ENCODE results near the gene PTH2R. TPM values are rescaled to one million over a fixed set of nuclear protein-coding genes. Genes with fewer than 3 reads are reported as not detected.

The PTH2R gene
- total and polyA plus RNA-seq, 4 donors: 0.01 to 1.5 (median 0.08) TPM; not detected in 1

- Histone ChIP-seq H3K4me1 (ENCODE audit: control insufficient read depth in 4 of 4, insufficient read depth in 4 of 4, low read length in 3 of 4) (peaks cover 2 to 16% (median 10%) of the 10 kb centered on the region in 4 donors), H3K4me3 (ENCODE audit: low read depth in 1 of 3, low read length in 3 of 3) (no peak overlapping the region), H3K9ac (ENCODE audit: low read depth in 1 of 2, low read length in 2 of 2) (no peak overlapping the region), H3K9me3 (ENCODE audit: control insufficient read depth in 4 of 4, low read length in 3 of 4) (peaks cover 0 to 2% (median 0%) of the 10 kb centered on the region in 4 donors), H3K36me3 (ENCODE audit: control insufficient read depth in 4 of 4, insufficient read depth in 3 of 4, low read depth in 1 of 4, low read length in 3 of 4) (no peaks in the 10 kb centered on the region), H3K27me3 (ENCODE audit: control insufficient read depth in 4 of 4, insufficient read depth in 4 of 4, low read length in 3 of 4) (no peaks in the 10 kb centered on the region), H3K27ac (ENCODE audit: low read depth in 1 of 2, low read length in 2 of 2) (peak overlapping the region; percentile 62 to 77)
- 68% methylated on average over 8 of the region's 8 CpGs for WGBS
- no peak for DNase-seq (ENCODE audit: low spot score)
- TF ChIP-seq EGR1 (IDR thresholded peaks at IDR 0.05; ENCODE audit: low read depth in 2 of 2): no peak
- TF ChIP-seq YY1 (IDR thresholded peaks at IDR 0.05): no peak
- TF ChIP-seq, protein P1, sequence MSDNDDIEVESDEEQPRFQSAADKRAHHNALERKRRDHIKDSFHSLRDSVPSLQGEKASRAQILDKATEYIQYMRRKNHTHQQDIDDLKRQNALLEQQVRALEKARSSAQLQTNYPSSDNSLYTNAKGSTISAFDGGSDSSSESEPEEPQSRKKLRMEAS (IDR thresholded peaks at IDR 0.05): no peak
- TF ChIP-seq, protein P2, sequence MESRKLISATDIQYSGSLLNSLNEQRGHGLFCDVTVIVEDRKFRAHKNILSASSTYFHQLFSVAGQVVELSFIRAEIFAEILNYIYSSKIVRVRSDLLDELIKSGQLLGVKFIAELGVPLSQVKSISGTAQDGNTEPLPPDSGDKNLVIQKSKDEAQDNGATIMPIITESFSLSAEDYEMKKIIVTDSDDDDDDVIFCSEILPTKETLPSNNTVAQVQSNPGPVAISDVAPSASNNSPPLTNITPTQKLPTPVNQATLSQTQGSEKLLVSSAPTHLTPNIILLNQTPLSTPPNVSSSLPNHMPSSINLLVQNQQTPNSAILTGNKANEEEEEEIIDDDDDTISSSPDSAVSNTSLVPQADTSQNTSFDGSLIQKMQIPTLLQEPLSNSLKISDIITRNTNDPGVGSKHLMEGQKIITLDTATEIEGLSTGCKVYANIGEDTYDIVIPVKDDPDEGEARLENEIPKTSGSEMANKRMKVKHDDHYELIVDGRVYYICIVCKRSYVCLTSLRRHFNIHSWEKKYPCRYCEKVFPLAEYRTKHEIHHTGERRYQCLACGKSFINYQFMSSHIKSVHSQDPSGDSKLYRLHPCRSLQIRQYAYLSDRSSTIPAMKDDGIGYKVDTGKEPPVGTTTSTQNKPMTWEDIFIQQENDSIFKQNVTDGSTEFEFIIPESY (IDR thresholded peaks at IDR 0.05): no peak
These were observed 35.5 kb upstream of the PTH2R start for GRCh38 chr2:208370881-208371633.

- WGBS: 89% methylated on average over 1 of the region's 1 CpG
- H3K9ac ChIP-seq (ENCODE audit: low read depth in 1 of 2, low read length in 2 of 2): no peak overlapping the region
- H3K4me3 ChIP-seq (ENCODE audit: low read depth in 1 of 3, low read length in 3 of 3): no peak overlapping the region
- TF ChIP-seq ATF3 (IDR thresholded peaks at IDR 0.05) (no peak), HNF4A (conservative IDR thresholded peaks at IDR 0.05) (no peak), RXRA (IDR thresholded peaks at IDR 0.05) (no peak), SP1 (IDR thresholded peaks at IDR 0.05) (no peak), CTCF (IDR thresholded peaks at IDR 0.05; ENCODE audit: low read depth, low read length, missing input control) (no peak), NR2F2 (IDR thresholded peaks at IDR 0.05) (no peak), GABPA (IDR thresholded peaks at IDR 0.05 in 1 of 2, conservative IDR thresholded peaks at IDR 0.05 in 1 of 2) (no peak), HNF4G (IDR thresholded peaks at IDR 0.05) (no peak), FOXA2 (IDR thresholded peaks at IDR 0.05) (no peak)
- TF ChIP-seq, protein P2 (IDR thresholded peaks at IDR 0.05): no peak
- peaks cover 2 to 16% (median 10%) of the 10 kb centered on the region in 4 donors for H3K4me1 ChIP-seq (ENCODE audit: control insufficient read depth in 4 of 4, insufficient read depth in 4 of 4, low read length in 3 of 4)
- H3K36me3 ChIP-seq (ENCODE audit: control insufficient read depth in 4 of 4, insufficient read depth in 3 of 4, low read depth in 1 of 4, low read length in 3 of 4): no peaks in the 10 kb centered on the region
- H3K9me3 ChIP-seq (ENCODE audit: control insufficient read depth in 4 of 4, low read length in 3 of 4): peaks cover 0 to 2% (median 0%) of the 10 kb centered on the region in 4 donors
- no peak overlapping the region for H3K27ac ChIP-seq (ENCODE audit: low read depth in 1 of 2, low read length in 2 of 2)
- no peaks in the 10 kb centered on the region for H3K27me3 ChIP-seq (ENCODE audit: control insufficient read depth in 4 of 4, insufficient read depth in 4 of 4, low read length in 3 of 4)
- no peak for DNase-seq (ENCODE audit: low spot score)
These were observed 35.0 kb upstream of the PTH2R start for GRCh38 chr2:208371634-208371935.
